ENCODE measurements around the gene COL4A4.
A peak's percentile ranks its signal among the peaks of the same experiment; 100 is the strongest.

COL4A4 gene

DNA sequence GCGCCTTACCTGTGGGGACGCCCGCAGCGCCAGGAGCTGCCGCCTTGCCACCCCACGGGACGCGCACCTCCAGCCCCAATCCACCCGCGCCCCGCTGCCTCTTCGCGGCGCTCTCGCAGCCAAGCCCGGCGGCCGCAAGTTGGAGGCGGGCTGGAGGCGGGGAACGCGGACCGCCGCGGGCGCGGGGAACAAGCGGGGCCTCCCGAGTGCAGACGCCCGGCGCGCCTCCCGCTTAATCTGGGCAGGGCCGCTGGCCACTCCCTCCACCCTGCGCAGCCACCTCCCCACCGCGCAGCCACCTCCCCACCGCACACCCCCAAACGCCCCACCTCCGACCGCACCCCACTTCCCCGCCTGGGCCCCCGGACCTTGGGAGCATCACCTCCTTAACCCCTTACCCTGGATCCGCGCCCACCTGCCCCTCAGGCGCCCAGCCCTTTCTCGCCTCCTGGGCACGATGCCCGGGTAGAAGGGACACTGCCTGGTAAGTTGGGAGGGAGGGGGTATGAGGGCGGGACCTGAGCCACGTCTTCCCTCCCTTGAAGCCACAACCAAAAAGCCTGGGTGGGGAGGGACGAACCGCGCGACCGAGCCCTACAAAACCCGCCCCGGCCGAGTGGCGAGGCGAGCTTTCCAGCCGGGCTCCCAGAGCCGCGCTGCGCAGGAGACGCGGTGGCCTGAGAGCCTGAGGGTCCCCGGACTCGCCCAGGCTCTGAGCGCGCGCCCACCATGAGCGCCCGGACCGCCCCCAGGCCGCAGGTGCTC is at the start of gene COL4A4, which contains the start of gene COL4A3:
Gene COL4A4, minus strand, starts transcription at position 208 of the 765 bp plus-strand sequence. CDS start 16,722 bp downstream, outside the sequence.
Gene COL4A3, plus strand, starts transcription at position 627 of the 765 bp plus-strand sequence. Its CDS starts 103 bp downstream, at position 730.
- peaks cover 1% of the 10 kb centered on the region for H3K9me3 Mint-ChIP-seq
- no peaks in the 10 kb centered on the region for H3K36me3 Mint-ChIP-seq (ENCODE audit: low read depth)
- peak; percentile 53 for ATAC-seq
- DNase-seq = peak; percentile 6
- peaks cover 10% of the 10 kb centered on the region for H3K4me1 Mint-ChIP-seq
- no peak within 1 kb of the TSS for H3K27ac Mint-ChIP-seq
- peaks cover 58% of the 10 kb centered on the region for H3K27me3 Mint-ChIP-seq
- H3K4me3 Mint-ChIP-seq = peak within 1 kb of the TSS; percentile 45

DNA sequence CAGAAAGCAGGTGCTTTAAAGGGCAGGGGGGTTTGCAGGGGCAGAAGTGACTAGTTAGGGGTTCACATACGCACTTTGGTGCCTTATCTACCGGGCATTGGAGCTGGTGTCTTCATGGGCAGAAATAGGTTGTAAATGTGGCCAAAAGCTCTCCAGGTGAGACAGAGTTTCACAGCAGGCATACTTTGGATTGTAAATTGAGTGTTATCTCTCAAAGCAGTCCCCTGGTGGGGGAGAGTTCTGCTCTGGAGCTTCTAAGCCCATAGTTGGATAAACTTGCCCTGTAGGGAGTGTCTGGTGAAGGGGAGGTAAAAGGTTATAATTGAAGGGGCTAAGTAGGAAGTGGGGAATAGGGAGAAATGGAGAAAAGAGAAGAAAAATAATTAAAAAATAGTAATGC is 43.6 kb upstream of the COL4A4 start:
- DNase-seq (no peak), ATAC-seq (no peak)
- no peaks in the 10 kb centered on the region for H3K36me3 Mint-ChIP-seq (ENCODE audit: low read depth)
- no peak overlapping the region for H3K4me3 Mint-ChIP-seq
- no peak overlapping the region for H3K27ac Mint-ChIP-seq
- no peaks in the 10 kb centered on the region for H3K4me1 Mint-ChIP-seq
- no peaks in the 10 kb centered on the region for H3K9me3 Mint-ChIP-seq
- H3K27me3 Mint-ChIP-seq = peaks cover 10% of the 10 kb centered on the region

DNA sequence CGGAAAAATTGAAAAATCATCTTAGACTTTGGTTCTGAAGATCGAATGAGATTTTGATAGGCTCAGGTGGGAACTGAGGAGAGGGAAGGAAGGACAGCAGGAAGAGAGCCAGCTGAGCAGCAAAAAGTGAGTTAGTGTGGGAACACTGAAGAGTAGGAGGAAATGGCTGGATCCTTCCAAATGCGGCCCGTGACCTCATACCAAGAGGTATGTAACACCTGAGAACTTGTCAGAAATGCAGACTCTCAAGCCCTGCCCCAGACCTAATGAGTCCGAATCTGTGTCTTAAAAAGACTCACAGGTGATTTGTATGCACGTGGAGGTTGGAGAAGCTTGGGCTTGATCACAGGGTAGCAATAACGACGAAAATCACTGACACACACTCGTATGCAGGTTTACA is 42.4 kb upstream of the COL4A4 start:
- DNase-seq (no peak), ATAC-seq (no peak)
- H3K4me3 Mint-ChIP-seq = no peak overlapping the region
- no peaks in the 10 kb centered on the region for H3K36me3 Mint-ChIP-seq (ENCODE audit: low read depth)
- no peak overlapping the region for H3K27ac Mint-ChIP-seq
- no peaks in the 10 kb centered on the region for H3K9me3 Mint-ChIP-seq
- H3K27me3 Mint-ChIP-seq = peaks cover 7% of the 10 kb centered on the region
- H3K4me1 Mint-ChIP-seq = no peaks in the 10 kb centered on the region

DNA sequence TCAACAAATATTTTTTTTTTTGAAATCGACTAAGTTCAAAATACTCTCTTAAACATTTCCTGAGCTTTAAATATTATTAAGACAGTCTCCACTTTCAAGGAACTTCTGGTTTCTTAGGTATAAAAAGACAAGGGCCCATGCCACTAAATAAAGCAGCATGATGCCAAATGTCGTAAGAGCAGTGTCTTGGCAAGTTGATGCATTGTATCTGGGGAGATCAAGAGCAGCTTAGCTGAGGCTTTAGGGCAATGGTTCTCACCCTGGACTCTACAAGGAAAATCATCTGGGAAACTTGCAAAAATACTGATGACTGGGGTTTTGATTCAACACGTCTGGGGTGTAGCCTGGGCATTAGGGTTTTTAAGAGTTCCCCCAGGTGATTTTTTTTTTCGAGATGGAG is 41.7 kb upstream of the COL4A4 start:
- Mint-ChIP-seq H3K4me3 (no peak overlapping the region), H3K4me1 (no peaks in the 10 kb centered on the region), H3K36me3 (ENCODE audit: low read depth) (no peaks in the 10 kb centered on the region), H3K27ac (no peak overlapping the region), H3K9me3 (no peaks in the 10 kb centered on the region), H3K27me3 (peaks cover 7% of the 10 kb centered on the region)
- DNase-seq (no peak), ATAC-seq (no peak)

DNA sequence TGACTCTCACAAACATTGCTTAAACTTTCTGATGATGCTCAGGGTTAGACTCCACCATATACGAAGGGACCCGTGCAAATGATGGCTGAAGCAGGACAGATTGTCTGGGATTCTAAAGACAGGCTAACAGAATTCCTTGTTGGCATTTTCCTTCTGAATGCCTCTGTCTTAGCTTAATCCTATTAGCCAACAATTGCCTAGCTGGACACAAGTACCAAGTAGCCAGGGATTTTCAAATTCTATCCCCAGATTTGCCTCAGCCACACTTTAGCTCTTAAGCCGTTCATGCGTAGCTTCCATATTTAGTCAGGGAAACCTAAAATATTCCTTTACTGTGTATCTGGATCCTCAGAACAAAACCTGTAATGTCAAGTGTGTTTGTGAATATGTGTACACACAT is 40.4 kb upstream of the COL4A4 start:
- no peak for DNase-seq
- Mint-ChIP-seq H3K36me3 (ENCODE audit: low read depth) (no peaks in the 10 kb centered on the region), H3K27ac (no peak overlapping the region), H3K4me3 (no peak overlapping the region), H3K27me3 (peaks cover 7% of the 10 kb centered on the region), H3K4me1 (no peaks in the 10 kb centered on the region), H3K9me3 (no peaks in the 10 kb centered on the region)
- no peak for ATAC-seq

DNA sequence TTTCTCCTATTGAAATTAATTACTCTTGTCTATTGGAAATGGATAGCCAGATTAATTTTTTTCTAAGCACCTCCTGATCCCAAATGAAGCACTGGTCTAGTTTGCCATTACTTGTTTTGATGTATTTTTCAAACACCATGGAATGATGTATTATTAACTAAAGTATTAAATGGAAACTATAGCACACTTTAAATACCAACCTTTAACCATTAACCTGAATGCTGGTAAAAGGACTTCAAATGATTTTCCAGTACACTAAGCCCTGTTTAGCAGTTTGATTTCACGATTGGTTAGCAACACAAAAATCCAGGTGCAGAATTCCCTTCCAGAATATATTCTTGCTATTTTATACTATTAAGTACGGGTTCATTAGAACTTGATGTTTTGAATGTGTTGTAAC is 37.8 kb upstream of the COL4A4 start:
- Mint-ChIP-seq H3K9me3 (no peaks in the 10 kb centered on the region), H3K36me3 (ENCODE audit: low read depth) (no peaks in the 10 kb centered on the region), H3K27me3 (peaks cover 2% of the 10 kb centered on the region), H3K4me3 (no peak overlapping the region), H3K4me1 (no peaks in the 10 kb centered on the region), H3K27ac (no peak overlapping the region)
- ATAC-seq (no peak), DNase-seq (no peak)

DNA sequence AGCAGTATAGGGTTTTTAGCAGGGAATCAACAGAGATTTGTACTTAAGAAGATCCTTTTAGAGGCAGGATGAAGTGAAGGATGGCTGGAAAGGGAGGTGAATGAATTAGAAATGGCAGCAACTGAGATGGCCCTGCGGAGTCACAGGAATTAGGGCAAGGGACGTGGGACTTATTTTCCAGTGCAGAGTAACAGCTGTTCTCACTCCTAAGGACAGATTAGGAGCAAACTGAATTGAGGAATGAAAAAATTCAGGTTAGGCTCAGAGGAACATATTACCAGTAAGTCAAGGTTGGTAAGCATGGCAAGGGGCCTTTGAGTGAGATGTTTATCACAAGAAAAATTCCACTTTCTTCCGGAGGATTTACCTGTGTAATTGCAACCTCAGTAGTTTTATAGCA is 34.9 kb upstream of the COL4A4 start:
- DNase-seq (no peak), ATAC-seq (no peak)
- Mint-ChIP-seq H3K4me3 (no peak overlapping the region), H3K9me3 (no peaks in the 10 kb centered on the region), H3K36me3 (ENCODE audit: low read depth) (no peaks in the 10 kb centered on the region), H3K27ac (no peak overlapping the region), H3K27me3 (peaks cover 2% of the 10 kb centered on the region), H3K4me1 (no peaks in the 10 kb centered on the region)

DNA sequence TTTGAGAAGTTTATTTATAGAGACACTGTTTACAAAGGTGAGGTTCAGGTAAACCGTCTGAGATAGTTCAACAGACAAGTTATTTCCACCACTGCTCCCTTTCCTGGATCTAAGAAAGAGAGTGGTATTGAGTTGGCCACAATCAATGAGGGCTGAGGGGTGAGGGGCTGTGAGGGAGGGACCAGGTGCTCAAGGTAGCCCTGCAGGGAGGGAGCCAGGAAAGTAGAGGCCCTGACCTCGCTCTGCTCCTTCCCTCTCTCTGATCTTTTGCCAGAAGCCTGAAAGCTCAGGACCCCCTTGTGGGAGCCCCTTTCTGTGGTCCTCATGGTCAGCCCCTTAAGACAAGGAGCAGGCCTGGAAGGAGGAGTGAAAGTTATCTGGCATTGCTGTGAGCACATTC is 30.2 kb upstream of the COL4A4 start:
- Mint-ChIP-seq H3K36me3 (ENCODE audit: low read depth) (no peaks in the 10 kb centered on the region), H3K4me3 (no peak overlapping the region), H3K4me1 (no peaks in the 10 kb centered on the region), H3K9me3 (no peaks in the 10 kb centered on the region), H3K27ac (no peak overlapping the region), H3K27me3 (peaks cover 13% of the 10 kb centered on the region)
- DNase-seq (no peak), ATAC-seq (no peak)

DNA sequence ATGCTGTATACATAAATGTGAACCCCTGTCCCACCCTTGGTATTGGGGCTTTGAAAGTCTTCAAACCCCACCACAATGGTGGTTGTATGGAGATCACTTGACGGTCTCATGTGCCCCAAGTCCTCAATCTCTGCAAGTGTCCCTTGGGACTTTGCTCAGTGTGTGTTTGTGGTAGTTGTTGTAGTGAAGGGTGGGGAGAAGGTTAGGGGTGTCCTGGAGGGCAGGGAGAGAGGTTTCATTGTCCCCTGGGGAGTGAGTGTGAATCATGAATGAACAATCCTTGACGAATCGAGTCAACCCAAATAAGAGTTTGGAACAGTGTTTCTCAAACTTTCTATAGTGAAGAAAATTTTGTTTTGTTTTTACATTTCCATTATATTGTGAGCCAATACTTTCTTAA is 28.5 kb upstream of the COL4A4 start:
- no peak for ATAC-seq

DNA sequence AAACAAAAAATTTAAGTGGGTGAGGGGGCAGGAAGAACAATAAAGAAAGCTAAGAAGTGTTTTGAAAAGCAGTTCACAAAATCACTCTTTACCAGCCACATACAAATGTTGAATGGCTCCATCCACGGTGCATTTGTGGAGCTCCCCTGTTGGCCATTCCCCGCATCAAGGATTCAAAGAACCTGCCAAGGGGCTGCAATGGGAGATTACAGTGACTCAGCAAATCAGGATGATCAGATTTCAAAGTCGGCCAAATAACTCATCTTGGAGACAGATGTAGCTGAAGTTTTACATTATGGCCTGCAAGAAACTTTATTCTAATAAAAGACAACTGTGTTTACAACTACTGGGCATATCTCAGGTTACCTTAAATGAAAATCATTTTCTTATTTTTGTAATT is 27.4 kb upstream of the COL4A4 start:
- no peak overlapping the region for H3K27ac Mint-ChIP-seq
- H3K27me3 Mint-ChIP-seq = peaks cover 18% of the 10 kb centered on the region
- H3K9me3 Mint-ChIP-seq = no peaks in the 10 kb centered on the region
- H3K4me1 Mint-ChIP-seq = no peaks in the 10 kb centered on the region
- no peaks in the 10 kb centered on the region for H3K36me3 Mint-ChIP-seq (ENCODE audit: low read depth)
- H3K4me3 Mint-ChIP-seq = no peak overlapping the region
- DNase-seq (no peak), ATAC-seq (no peak)

More for the DNA sequence above, 28.5 kb upstream of the COL4A4 start:
- Mint-ChIP-seq H3K4me3 (no peak overlapping the region), H3K27ac (no peak overlapping the region), H3K9me3 (no peaks in the 10 kb centered on the region), H3K36me3 (ENCODE audit: low read depth) (no peaks in the 10 kb centered on the region), H3K27me3 (peaks cover 18% of the 10 kb centered on the region), H3K4me1 (no peaks in the 10 kb centered on the region)
- no peak for DNase-seq

DNA sequence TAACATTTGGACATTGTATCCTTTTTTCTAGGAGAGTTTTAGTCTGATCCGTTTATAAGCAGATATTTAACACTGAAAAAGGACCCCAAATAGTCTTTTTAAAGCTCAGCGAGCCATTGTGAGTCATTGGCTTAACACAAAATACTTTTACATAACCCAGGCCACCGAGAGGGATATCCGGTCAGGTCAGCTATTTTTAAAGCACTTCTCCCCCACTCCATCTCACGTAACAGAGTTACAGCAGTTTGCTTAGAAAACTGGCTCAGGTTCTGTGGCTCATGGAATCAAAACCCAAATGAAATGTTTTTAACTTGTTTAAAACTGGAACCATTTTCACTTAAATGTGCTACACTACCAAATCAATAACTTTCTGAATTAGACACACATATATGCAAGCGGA is 24.3 kb upstream of the COL4A4 start:
- ATAC-seq (no peak), DNase-seq (no peak)
- no peak overlapping the region for H3K27ac Mint-ChIP-seq
- no peaks in the 10 kb centered on the region for H3K4me1 Mint-ChIP-seq
- no peaks in the 10 kb centered on the region for H3K36me3 Mint-ChIP-seq (ENCODE audit: low read depth)
- peaks cover 18% of the 10 kb centered on the region for H3K27me3 Mint-ChIP-seq
- no peaks in the 10 kb centered on the region for H3K9me3 Mint-ChIP-seq
- H3K4me3 Mint-ChIP-seq = no peak overlapping the region

DNA sequence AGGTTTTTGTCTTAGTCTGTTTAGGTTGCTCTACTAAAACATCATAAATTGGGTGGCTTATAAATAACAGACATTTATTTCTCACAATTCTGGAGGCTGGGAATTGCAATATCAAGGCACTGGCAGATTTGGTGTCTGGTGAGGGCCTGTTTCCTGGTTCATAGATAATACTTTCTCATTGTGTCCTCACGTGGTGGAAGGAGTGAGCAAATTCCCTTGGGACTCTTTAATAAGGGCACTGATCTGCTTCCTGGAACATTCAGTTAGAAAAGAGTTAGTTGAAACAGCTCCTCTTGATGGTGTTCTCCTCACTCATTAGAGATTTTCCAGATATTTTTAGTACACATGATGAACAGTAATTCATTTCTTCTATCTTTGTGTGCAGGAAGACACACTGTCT is 22.7 kb upstream of the COL4A4 start:
- Mint-ChIP-seq H3K9me3 (no peaks in the 10 kb centered on the region), H3K27me3 (peaks cover 15% of the 10 kb centered on the region), H3K27ac (no peak overlapping the region), H3K4me3 (no peak overlapping the region), H3K36me3 (ENCODE audit: low read depth) (no peaks in the 10 kb centered on the region), H3K4me1 (no peaks in the 10 kb centered on the region)
- ATAC-seq (no peak), DNase-seq (no peak)

DNA sequence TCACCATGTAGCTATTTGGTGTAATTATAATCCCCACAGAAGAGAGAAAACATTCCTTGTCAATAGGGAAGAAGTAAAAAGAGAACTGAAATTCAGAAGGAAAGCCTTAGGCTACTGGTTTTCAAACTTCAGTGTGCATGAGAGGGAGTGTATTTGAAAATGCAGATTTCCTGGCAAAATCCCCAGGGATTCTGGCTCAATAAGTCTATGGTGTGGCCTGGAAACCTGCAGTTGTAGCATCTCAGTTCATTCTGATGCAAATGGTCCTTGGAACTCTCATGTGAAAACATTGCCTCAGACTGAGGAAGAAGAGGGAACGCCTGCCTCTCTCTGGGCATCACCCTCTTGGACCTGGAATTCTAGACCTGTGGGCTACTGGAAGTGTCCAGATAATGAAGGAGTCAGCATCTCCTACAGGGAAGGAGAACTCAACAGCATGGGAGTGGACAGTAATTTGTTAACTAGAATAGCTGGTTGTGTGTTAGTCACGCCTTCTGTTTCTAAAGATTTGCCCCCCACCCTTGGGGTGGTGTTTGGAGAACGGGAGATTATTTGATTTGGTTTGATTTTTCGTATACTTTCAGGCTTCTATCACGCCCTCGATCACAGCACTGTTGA is 21.7 kb upstream of the COL4A4 start:
- H3K27ac Mint-ChIP-seq = no peak overlapping the region

DNA sequence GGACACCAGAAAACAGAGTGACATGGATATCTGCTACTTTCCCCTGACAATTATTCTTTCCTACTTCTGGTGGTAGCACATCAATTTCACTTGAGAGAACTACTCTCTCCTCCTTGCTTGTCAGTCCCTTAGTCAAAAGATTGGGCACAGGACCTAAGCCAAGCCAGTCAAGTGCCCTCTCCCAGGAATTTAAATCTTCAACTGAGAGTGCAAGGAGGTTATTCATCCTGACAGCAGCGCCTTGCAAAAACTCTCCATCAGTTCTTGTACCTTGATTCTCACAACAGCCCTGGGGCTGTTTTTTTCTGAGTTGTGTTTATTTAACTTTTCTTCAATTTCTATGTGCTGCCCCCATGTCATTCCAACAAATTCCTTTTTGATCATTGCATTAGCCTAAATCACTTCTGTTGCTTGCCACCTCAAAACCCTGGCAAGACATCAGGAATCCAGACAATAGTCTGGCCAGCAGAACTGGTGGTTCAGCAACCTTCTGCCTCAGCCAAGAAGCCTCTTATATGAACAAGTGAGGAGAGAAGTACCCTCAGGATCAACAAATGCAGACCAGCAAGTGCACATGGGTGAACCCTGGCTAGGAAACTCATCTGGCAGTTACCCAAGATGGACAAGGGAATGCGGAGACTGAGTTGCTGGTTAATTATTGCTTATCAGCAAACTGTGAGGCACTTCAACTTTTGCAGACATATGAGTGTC is 19.8 kb upstream of the COL4A4 start:
- no peak overlapping the region for H3K4me3 Mint-ChIP-seq
- H3K4me1 Mint-ChIP-seq = no peaks in the 10 kb centered on the region
- H3K9me3 Mint-ChIP-seq = no peaks in the 10 kb centered on the region
- ATAC-seq (no peak), DNase-seq (no peak)
- H3K36me3 Mint-ChIP-seq (ENCODE audit: low read depth) = no peaks in the 10 kb centered on the region
- H3K27me3 Mint-ChIP-seq = peaks cover 3% of the 10 kb centered on the region
- no peak overlapping the region for H3K27ac Mint-ChIP-seq

More for the DNA sequence above, 21.7 kb upstream of the COL4A4 start:
- ATAC-seq (no peak), DNase-seq (no peak)
- peaks cover 13% of the 10 kb centered on the region for H3K27me3 Mint-ChIP-seq
- no peak overlapping the region for H3K4me3 Mint-ChIP-seq
- H3K36me3 Mint-ChIP-seq (ENCODE audit: low read depth) = no peaks in the 10 kb centered on the region
- no peaks in the 10 kb centered on the region for H3K4me1 Mint-ChIP-seq
- H3K9me3 Mint-ChIP-seq = no peaks in the 10 kb centered on the region

DNA sequence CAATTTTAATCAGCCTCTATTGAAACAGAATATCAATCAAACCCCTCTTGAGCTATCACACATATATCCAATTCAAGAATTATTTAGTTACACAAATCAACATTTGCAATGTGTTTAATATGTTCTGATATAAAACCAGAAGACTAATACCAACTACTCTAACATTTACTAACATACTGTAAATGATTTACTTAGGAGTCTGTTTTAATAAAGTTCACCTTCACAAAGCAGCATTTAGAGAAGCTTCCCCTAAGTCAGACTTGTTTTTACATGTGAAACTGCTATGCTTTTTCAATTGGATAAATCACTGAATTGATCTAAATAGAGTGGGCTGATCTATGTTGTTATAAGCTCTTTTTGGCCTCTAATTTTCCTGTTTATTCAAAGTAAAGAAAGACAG is 18.8 kb upstream of the COL4A4 start:
- Mint-ChIP-seq H3K36me3 (ENCODE audit: low read depth) (no peaks in the 10 kb centered on the region), H3K27me3 (peaks cover 2% of the 10 kb centered on the region), H3K4me1 (no peaks in the 10 kb centered on the region), H3K9me3 (no peaks in the 10 kb centered on the region), H3K4me3 (no peak overlapping the region), H3K27ac (no peak overlapping the region)
- no peak for DNase-seq
- no peak for ATAC-seq
